Prostate gland (tissue), 2 donors: ENCODE results near the gene MLYCD. TPM values are rescaled to one million over a fixed set of nuclear protein-coding genes. Genes with fewer than 3 reads are reported as not detected.
A peak's percentile ranks its signal among the peaks of the same experiment; 100 is the strongest.

ENCODE experiments used
- DNase-seq: peaks from one replicate; pipeline ENCODE4 v3.0.0-alpha.2; 2019; ENCODE audit warnings: low spot score
- H3K27ac ChIP-seq, 2 donors: fragments of 200-600 bp; sonication (generic); 2 replicates each; pipeline ENCODE4 v1.5.1; 2017 to 2019
- H3K27me3 ChIP-seq: fragments of 200-600 bp; sonication (generic); replicated peaks from 2 replicates; pipeline ENCODE4 v1.5.1; 2019; ENCODE audit not compliant: insufficient read depth
- H3K36me3 ChIP-seq, 2 donors: fragments of 200-600 bp; sonication (generic); 1 replicate in 1 of 2; 2 replicates in 1 of 2; pipeline versions ENCODE4 v1.5.1 to v1.8.1; 2017 to 2019
- H3K4me1 ChIP-seq: fragments of 200-600 bp; sonication (generic); replicated peaks from 2 replicates; pipeline ENCODE4 v1.5.1; 2019
- H3K4me3 ChIP-seq, 2 donors: fragments of 200-600 bp; sonication (generic); 2 replicates each; pipeline ENCODE4 v1.5.1; 2017 to 2019
- H3K9me3 ChIP-seq: fragments of 200-600 bp; sonication (generic); 2 replicates; pipeline ENCODE4 v1.5.1; 2017
- POLR2A ChIP-seq: fragments of 450-650 bp; IDR thresholded peaks from one replicate; pipeline ENCODE4 v1.6.1; 2016; ENCODE audit warnings: antibody characterized with exemption, mild to moderate bottlenecking
- POLR2AphosphoS5 ChIP-seq: sonication (generic); formaldehyde crosslinking; IDR thresholded peaks from one replicate; pipeline ENCODE4 v1.6.1; 2017; ENCODE audit warnings: antibody characterized with exemption
- WGBS: methylation state at CpG from one replicate; pipeline ENCODE4 v1.1.5; 2018; 5-methylcytosine and 5-hydroxymethylcytosine counted together
- intact Hi-C: fragments of 100-400 bp; cut with DNase I; formaldehyde crosslinking; loops from one replicate; pipeline ENCODE4 v1.14.2; 2022
- total RNA-seq, 2 donors: library from RNA; depleted of rRNA; stranded (reverse); fragments of >200 nt; gene quantifications; one replicate each; pipeline ENCODE4 v1.1.0, GENCODE V29; 2016
- TF ChIP-seq, protein P1 (sequence below), 4 experiments: fragments of 200-600 bp in 2 of 4; fragments of 450-650 bp in 2 of 4; sonication (generic) in 2 of 4; IDR thresholded peaks; 1 replicate in 3 of 4; 2 replicates in 1 of 4; pipeline ENCODE4 v1.5.1; 2016 to 2019; ENCODE audit warnings: antibody characterized with exemption in 4 of 4, mild to moderate bottlenecking in 2 of 4, moderate library complexity in 2 of 4

MLYCD gene
- total RNA-seq, 2 donors from 2014 or later, result 6.5 to 16.7 TPM

DNA sequence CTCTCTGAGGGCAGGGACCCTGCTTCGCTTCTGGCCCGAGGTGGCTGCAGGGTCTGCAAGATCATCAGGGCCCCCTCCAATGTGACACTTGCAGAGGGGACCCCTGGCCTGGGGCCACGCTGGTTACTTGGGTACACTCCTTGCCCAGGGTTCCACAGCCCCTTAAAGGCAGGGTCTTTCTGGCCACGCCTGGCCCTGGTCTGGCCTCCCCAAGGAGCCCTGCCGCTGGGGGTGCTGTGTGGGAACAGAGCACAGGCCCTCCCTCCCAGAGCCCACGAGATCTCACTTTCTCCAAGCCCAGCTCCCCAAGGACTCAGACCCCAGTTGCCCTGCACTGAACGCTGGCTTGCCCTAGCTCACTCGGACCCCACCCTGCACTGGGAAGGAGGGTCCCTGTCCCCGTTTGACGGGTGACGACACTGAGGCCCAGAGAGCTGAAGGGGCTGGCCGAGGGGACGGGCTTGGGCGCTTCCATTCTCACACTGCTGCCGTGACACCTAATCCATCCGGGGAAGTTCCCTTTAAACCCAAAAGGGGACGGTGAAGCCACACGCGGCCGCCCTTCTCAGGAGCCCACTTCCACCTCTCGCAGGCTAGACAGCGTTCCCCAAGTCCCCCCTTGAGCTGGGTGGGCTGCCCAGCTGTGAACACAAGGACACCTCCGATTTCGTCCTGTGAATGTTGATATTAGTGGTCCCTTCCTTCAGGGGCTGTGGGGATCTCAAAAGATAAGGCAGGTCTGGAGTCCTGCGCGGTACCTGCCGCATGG is 27.2 kb downstream of the MLYCD start:
- intact Hi-C loops, result no loop called here
- no peak for DNase-seq
- 56% methylated on average over 25 of the region's 27 CpGs for WGBS
- H3K4me3 ChIP-seq, result no peak overlapping the region
- no peaks in the 10 kb centered on the region for H3K4me1 ChIP-seq
- H3K27me3 ChIP-seq, result no peaks in the 10 kb centered on the region
- H3K9me3 ChIP-seq, result no peaks in the 10 kb centered on the region
- no peaks in the 10 kb centered on the region for H3K36me3 ChIP-seq
- peak overlapping the region in 1 of 2 donors; percentile 74 for H3K27ac ChIP-seq
- TF ChIP-seq POLR2AphosphoS5, result no peak
- TF ChIP-seq, protein P1, sequence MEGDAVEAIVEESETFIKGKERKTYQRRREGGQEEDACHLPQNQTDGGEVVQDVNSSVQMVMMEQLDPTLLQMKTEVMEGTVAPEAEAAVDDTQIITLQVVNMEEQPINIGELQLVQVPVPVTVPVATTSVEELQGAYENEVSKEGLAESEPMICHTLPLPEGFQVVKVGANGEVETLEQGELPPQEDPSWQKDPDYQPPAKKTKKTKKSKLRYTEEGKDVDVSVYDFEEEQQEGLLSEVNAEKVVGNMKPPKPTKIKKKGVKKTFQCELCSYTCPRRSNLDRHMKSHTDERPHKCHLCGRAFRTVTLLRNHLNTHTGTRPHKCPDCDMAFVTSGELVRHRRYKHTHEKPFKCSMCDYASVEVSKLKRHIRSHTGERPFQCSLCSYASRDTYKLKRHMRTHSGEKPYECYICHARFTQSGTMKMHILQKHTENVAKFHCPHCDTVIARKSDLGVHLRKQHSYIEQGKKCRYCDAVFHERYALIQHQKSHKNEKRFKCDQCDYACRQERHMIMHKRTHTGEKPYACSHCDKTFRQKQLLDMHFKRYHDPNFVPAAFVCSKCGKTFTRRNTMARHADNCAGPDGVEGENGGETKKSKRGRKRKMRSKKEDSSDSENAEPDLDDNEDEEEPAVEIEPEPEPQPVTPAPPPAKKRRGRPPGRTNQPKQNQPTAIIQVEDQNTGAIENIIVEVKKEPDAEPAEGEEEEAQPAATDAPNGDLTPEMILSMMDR (IDR thresholded peaks at IDR 0.05), result no peak
- TF ChIP-seq POLR2A, result no peak

DNA sequence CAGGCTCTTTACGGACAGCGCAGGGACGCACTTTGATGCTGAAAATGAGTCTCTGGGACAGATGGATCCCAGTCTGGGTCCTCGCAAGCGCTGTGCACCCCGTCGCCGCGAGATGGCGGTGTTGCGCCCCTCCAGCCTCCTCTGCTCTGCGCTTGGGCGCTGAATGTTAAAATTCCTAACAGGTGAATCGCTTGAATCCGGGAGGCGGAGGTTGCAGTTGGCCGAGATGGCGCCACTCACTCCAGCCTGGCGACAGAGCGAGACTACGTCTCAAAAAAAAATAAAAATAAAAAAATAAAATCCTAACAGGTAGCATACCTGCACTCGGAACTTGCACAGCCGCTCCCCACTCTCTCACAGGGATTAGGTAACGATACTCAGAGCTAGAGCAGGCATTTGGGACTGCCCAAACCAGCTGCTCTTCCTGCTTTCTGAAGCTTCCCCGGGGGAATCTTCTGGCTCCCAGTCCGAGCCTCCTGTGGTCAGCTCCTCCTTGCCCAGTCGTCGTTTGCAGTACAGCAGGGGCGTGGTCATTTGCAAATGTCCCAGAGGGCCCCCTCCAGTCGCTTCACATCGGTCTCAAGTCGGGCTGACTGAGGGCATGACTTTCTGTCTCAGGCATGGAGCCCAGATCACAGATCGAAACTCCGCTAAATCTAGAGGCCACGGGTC is 27.9 kb downstream of the MLYCD start:
- Histone ChIP-seq H3K36me3 (no peaks in the 10 kb centered on the region), H3K4me3 (peak overlapping the region in 1 of 2 donors; percentile 28), H3K4me1 (no peaks in the 10 kb centered on the region), H3K27me3 (no peaks in the 10 kb centered on the region), H3K9me3 (no peaks in the 10 kb centered on the region), H3K27ac (peak overlapping the region; percentile 59 to 74)
- 13% methylated on average over 34 of the region's 35 CpGs for WGBS
- intact Hi-C loops, result no loop called here
- DNase-seq, result peak; percentile 80
- no peak for TF ChIP-seq POLR2A
- TF ChIP-seq, protein P1 (IDR thresholded peaks at IDR 0.05), result peak; percentile 87 to 96 (median 90)
- TF ChIP-seq POLR2AphosphoS5, result peak; percentile 77

DNA sequence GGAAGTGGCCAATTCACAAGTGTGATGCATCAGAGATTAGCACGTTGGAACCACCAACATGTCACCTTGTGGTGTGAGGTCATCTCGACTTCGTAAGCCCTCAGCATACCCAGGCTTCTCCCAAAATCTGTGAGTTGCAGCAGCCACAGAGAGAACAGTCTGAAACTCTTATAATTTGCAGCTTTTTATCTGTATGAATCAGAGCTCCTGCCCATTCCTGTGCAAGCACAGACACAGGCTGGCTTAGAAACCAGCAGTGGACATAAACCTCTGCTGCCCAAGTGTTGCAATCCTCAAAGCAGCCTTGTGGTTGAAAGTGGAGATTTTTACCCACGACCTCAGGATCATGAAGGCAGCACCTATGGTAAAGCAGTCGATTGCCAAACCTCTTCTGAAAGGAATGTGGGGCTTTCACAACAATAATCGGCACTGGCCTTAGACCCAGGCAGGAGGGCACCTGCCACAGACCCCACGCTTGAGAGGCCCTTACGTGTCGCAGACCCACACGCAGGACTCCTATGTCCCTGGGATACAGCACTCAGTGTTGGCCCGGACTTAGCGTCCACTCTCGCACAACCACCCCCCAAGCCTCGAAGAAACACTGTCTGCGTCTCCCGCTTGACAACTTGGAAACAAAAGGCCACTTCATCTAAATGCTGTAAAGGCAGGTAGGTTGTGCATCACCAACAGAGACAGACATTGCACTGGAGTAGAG is 29.6 kb downstream of the MLYCD start:
- no peak for DNase-seq
- no peaks in the 10 kb centered on the region for H3K9me3 ChIP-seq
- 87% methylated on average over 16 of the region's 16 CpGs for WGBS
- no peaks in the 10 kb centered on the region for H3K27me3 ChIP-seq
- H3K4me1 ChIP-seq, result no peaks in the 10 kb centered on the region
- no peaks in the 10 kb centered on the region for H3K36me3 ChIP-seq
- intact Hi-C loops, result no loop called here
- H3K4me3 ChIP-seq, result no peak overlapping the region
- no peak overlapping the region for H3K27ac ChIP-seq
- TF ChIP-seq, protein P1 (IDR thresholded peaks at IDR 0.05), result no peak
- TF ChIP-seq POLR2A (no peak), POLR2AphosphoS5 (no peak)

DNA sequence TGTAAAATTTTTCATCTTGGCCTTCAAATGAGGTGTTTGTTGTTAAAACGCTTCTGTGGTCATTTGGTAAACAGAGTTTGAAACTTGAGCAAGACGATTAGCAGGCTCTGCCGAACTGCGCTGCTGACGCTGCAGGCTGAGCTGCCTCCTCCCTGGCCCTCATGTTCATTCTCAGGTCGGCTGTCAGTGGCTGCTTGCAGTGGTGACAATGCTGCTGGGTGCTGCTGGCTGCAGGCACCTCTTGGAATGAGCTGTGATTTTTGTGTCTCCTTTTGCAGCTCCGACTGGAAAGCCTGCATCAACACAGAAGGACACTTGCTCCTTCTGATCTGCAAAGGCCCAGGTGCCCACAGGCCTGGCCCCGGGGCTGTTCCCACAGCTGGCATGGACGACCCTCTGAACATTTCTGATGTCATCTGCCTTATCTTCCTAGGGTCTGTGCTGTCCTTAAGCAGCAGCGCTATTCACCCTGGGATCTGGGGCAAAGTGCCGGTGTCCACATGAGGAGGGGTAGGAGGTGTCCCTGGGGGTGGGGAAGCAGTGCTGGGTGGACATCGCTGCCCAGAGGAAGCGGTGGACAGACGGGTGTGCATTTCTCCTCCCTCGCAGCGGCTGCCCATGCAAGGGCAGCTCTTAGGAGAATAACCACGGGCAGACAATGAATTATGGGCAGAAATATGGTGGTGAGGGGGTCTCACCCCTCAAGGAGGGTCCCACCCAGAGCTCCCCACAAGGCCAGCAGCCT is 31.1 kb downstream of the MLYCD start:
- no peak for DNase-seq
- WGBS, result 81% methylated on average over 17 of the region's 17 CpGs
- no peaks in the 10 kb centered on the region for H3K27me3 ChIP-seq
- intact Hi-C loops, result no loop called here
- H3K27ac ChIP-seq, result no peak overlapping the region
- H3K4me3 ChIP-seq, result no peak overlapping the region
- TF ChIP-seq, protein P1 (IDR thresholded peaks at IDR 0.05), result no peak
- TF ChIP-seq POLR2AphosphoS5 (no peak), POLR2A (no peak)
- no peaks in the 10 kb centered on the region for H3K4me1 ChIP-seq
- H3K9me3 ChIP-seq, result no peaks in the 10 kb centered on the region
- H3K36me3 ChIP-seq, result no peaks in the 10 kb centered on the region
